Superior temporal gyrus (tissue), 1 donor: ENCODE results near the gene SERPINA3.
A peak's percentile ranks its signal among the peaks of the same experiment; 100 is the strongest.

ENCODE experiments used
- DNase-seq: peaks from one replicate; pipeline ENCODE4 v3.0.0-alpha.2; 2016; ENCODE audit errors: extremely low spot score

Gene SERPINA3

DNA sequence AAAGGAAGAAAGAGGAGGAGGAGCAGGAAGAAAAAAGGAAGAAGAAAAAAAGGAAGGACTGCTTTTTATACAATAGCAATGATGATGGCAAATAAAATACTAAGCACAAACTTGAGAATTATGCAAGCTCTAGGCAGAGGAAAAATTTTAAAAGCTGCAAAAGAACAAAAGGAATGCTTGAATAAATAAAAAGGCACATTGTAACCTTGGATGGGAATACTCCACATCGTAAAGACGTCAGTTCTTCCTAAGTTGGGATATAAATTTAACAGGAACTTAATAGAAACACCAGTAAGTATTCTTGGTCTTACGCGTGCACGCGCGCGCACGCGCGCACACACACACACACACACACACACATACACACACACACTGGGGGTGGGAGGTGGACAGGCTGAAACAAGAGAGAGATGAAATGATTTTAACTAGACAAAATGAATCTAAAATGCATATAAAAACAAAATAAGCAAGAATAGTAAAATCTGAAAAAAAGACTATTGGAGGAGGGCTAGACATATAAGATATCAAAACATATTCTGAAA lies 43.0 kb downstream of the SERPINA3 start:
- no peak for DNase-seq

DNA sequence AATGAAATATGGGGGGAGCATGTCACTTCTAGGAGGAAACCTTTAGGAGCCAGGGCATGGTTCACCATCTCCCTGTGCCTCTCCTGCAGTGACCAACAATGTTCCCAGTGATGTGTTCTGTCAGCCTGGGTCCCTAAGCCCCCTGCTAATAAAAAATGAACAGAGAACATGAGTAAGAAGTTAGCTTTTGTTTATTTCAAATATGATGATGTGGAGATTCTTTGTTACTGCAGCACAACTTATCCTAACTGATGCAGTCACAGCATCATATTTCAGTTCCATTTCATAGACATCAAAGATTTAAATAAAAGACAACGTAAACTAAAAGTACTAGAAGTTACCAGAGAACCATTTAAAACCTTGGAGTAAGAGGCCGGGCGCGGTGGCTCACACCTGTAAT lies 43.9 kb downstream of the SERPINA3 start:
- no peak for DNase-seq

GRCh38 chr14:94659256-94659655 lies 47.1 kb downstream of the SERPINA3 start:
- no peak for DNase-seq

DNA sequence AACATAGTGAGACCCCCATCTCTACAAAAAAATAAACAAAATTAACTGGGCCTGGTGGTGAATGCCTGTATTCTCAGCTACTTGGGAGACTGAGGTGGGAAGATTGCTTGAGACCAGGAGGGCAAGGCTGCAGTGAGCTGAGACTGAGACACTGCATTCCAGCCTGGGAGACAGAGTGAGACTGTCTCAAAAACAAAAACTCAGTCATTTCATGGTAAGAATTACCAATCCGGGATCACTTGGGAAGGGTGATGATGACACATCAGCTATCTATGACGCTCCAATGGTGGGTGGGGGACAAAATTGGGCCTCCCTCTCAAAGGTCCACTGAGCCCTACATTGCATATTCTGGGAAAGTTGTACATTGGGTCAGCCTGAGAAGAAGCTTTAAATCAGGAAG lies 47.7 kb downstream of the SERPINA3 start:
- DNase-seq, result no peak

DNA sequence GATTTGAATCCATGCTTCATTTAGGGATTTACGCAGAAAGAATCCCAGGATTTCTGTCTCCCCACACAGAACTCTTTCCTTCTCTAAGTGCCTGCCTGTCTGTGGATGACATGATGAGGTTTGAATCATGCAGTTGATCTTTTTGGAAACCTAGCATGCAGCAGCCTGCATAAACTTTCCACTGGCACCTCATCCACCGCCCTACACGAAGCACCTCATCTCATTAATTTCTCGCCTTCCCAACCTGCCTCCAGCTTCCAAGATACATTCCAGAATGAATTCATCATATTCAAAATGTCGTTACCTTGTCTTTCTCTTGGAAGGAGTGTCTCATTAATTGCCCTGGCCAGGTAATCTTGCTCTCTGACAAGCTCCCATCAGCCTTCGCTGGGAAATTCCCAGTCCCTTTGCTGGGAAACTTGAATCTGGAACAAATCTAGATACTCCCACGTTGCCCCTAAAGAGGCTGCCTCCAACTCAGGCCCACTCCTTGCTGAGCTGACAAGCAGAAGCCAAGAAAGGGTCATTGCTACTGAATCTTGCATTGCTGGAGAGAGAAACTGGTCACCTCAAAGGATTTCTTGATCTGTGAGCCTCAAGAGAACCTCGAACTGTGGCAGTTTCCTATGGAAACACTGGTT lies 48.2 kb downstream of the SERPINA3 start:
- no peak for DNase-seq

DNA sequence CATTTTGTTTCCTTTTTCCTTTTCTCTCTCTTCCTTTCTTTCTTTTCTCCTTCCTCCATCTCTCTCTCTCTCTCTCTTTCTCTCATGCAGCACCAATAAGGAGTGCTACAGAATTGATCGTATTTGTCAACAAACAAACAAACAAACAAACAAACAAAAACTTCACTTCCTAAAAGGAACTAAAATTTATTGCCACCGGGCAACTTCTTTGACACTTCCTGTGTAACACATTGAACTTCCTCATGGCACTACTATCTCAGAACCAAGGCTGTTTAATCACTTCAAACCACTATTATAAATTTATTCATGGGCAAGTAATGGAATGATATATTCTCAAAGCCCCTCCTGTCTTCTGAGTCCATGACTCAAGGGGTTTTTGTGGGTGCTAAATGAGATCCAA lies 51.3 kb downstream of the SERPINA3 start:
- DNase-seq, result no peak

DNA sequence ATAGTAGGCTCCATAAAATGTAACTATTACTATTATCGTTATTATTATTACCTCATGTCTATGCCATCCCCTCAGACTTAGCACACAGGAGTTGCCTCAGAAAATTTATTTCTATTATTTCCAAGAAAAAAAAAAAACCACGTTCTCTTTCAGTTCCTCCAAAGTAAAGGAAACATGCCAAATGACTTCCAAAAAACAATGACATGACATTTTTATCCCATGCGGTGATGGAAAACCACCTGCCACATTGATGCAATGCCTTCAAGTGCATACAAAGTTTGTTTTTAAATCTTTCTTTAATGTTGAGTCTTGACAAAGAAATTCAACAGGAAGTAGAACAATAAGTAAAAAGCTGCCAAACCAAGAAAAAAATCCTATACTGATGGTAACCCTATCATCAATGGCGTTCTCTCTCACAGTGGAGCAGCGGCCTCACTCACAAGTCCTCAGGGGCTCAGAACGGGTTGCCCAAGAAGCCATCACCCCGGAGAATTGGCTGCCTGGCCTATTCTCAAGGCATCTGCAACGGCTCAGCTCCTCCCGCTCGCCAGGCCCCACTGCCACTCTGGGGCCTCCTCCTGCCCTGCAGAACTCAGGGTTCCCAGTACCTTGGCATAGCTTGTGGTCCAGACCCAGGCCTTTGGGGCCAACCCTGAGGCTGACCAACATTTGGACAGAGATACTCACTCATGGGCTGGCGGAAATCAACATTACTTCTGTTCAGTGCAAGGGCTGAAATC lies 51.9 kb downstream of the SERPINA3 start:
- no peak for DNase-seq

GRCh38 chr14:94665121-94665520 lies 52.9 kb downstream of the SERPINA3 start:
- DNase-seq, result peak; percentile 31

DNA sequence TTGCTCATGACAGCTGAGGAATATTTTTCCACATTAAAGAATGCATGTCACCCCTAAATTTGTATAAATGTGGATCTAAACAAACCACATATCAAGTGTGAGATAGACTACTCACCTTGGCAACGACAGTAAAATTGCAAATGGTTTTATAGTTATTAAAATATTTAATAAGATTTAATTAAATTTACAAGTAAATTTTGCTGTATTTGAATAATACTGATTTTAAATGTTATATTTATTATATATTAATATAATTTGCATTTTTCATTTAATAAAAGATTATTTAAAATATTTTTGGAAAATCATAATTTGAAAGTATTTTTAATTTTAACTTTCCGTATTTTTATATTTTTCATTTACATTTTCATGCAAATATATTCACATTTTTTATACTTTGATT lies 53.4 kb downstream of the SERPINA3 start:
- DNase-seq, result no peak

DNA sequence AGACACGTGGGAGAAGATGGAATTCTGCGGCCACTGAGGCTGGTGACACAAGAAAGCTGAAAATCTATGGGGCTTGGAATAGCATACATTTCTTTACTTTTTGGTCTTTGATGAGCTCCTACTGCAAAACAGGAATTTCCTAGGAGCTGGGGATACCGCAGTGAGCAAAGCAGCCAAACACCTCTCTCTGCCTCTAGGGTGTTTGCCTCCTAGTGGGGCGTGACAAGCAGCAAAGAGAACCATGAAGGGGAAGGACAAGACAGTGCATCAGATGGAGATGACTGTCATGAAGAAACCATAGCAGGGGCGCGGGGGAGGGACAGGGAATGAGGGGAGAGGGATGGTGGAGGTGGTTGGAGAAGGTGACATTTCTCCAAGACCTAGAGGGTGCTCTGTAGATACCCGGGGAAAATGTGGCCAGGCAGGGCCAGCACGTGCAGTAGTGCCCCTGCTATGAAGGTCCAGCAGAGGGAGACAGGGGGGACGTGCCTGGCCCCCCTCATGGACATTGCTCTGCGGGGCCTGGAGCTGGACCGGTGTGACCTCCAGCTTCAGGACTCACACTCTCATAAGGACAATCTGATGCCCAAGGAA lies 58.6 kb downstream of the SERPINA3 start:
- no peak for DNase-seq

DNA sequence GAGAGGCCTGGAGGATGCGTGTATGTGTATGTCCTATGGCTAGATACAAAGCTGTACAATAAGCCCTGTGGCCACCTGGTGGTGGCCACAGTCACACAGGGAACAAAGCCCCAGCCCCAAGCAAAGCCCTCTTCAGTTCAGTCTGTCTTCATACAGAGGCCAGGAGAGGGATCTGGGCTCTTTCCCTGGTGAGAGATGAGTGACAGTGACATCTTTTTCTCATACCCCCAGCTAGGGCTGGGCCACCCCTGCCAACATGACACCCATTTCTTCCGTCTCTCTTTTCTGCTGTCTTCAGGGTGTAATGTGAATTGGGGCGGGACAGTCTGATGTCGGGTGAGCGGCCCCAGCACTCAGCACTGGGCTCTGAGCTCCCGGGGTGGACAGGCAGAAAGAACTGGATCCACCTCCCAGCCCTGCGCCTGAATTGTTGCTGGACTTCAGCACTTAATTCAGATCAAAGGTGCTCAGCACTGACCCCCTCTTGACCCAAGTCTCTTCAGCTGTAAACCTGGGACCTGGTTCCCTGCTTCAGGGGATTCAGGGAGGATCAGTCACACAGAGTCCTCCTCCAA lies 59.8 kb downstream of the SERPINA3 start:
- no peak for DNase-seq

GRCh38 chr14:94673071-94673470 lies 60.9 kb downstream of the SERPINA3 start:
- DNase-seq, result no peak
